GM18909 (cell line): ENCODE results near the gene PLA2G12B.
"Not testable (repeated sequence)": the region's sequence is repeated elsewhere in the genome, so short reads cannot be mapped to it uniquely, and the experiment has no call there.

Experiments
- ATAC-seq: cut with Tn5 transposase; IDR thresholded peaks from one replicate; pipeline ENCODE4 v1.9.1; 2021; ENCODE audit warnings: mild to moderate bottlenecking; ENCODE audit not compliant: unreplicated experiment, poor library complexity

Gene PLA2G12B

DNA sequence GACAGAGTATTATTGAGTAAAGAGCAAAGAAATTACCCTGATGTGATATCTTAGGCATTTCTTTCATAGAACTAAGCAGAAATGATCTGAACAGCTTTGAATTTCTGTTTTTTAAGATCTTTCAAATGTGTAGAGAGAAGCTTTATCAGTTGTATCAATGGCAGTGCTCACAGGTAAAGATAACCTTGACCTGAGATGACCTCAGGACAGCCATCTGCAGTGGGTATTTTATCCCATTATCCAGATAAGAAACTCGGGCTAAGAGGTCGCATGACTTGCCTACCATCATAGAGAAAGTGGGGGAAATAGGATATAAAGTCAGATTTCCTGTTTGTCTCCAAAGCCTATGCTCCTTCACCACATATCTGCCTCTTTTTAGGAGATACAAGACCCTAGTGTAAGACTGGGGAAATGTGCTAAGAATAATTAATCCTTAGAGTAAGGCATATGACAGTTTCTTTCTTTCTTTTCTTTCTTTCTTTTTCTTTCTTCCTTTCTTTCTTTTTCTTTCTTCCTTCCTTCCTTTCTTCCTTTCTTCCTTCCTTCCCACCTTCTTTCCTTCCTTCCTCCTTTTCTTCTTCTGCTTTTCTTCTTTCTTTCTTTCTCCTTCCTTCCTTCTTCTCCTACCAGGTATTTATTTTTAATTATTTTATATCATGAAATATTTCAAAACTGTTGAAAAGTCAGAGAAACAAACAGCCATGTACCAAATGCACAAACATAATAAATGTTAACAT is 10.9 kb downstream of the PLA2G12B start:
- no peak for ATAC-seq

DNA sequence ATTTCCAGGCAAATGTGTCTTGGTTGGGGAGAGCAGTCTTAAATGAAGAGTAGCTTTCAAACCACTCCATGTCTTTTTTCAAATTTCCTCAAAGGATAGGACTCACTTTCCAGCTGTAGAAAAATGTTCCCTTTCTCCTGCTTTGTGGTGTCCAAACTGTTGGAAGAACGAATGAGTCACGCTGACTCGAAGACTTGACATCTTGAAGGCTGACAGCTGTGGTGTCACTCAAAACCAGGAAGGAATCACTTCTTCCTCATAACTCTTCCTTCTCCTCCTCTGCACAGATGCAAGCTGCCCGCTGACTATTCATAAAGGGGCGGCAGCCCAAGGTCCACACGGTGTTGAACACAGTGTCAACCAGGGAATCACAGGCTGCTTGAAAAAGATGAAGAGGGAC is 19.2 kb downstream of the PLA2G12B start:
- no peak for ATAC-seq

GRCh38 chr10:72932259-72933015 is 22.2 kb downstream of the PLA2G12B start:
- ATAC-seq = no peak

GRCh38 chr10:72930276-72930675 is 24.3 kb downstream of the PLA2G12B start:
- no peak for ATAC-seq

- no peak for ATAC-seq
Measured at GRCh38 chr10:72928798-72929197, 25.8 kb downstream of the PLA2G12B start.

GRCh38 chr10:72927485-72927884 is 27.1 kb downstream of the PLA2G12B start:
- ATAC-seq = no peak

DNA sequence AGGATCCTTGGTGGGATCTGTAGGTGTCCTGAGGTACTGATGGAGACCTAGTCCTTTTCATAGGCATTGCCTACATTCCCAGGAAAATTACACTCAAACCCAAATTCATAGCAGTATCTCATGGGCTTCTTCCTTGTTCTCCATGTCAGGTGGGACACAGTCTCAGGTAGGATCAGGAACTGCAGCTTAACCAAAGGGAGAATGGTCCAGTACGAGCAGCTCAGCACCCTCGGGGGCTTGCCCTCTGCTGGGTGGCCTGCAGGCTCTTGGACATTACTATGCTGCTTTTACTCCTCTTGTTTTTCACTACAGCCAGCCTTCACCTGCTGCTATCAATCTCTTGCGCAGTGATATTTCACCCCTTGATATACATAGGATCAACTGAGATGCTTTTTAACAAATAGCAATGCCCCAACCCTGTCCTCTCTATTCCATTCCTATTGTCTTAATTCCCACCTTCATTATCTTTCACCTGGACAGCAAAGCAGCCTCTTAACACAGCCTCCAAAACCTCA is 28.6 kb downstream of the PLA2G12B start:
- ATAC-seq = no peak

DNA sequence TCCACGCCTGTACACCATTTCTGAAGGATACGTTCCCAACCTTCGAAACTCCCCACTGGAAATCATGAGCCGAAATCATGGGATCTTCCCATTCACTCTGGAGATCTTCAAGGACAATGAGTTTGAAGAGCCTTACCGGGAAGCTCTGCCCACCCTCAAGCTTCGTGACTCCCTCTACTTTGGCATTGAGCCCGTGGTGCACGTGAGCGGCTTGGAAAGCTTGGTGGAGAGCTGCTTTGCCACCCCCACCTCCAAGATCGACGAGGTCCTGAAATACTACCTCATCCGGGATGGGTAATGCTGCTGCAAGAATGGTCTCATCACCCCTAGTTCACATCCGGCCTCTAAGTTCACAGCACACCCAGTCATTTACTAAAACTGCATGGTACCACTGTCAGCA is 30.3 kb downstream of the PLA2G12B start:
- ATAC-seq = no peak

DNA sequence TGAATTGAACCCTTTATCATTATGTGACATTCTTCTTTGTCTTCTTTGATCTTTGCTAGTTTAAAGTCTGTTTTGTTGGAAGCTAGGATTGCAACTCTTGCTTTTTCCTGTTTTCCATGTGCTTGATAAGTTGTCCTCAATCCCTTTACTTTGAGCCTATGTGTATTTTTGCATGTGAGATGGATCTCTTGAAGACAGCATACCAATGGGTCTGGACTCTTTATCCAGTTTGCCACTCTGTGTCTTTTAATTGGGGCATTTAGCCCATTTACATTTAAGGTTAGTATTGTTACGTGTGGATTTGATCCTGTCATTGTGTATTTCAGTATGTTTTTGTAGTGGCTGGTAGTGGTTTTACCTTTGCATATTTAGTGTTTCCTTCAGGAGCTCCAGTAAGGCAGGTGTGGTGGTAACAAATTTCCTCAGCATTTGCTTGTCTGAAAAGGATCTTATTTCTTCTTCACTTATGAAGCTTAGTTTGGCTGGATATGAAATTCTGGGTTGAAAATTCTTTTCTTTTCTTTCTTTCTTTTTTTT is 33.4 kb downstream of the PLA2G12B start:
- not testable (repeated sequence) for ATAC-seq

DNA sequence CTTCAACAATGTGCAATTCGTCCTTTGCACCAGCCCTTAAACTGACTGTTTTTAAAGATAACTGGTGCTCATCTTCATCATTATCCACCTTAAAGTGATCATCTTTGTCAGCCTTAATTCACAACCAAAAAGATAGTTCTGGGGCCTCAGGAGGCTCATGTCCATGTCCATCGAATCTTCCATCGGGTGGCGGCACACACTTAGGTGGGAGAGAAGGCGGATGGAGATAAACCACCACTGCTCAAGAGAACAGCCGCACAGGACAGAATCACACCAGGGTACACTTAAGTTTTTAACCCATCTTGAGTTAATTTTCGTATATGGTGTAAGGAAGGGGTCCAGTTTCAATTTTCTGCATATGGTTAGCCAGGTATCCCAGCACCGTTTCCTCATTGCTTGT is 36.3 kb downstream of the PLA2G12B start:
- no peak for ATAC-seq

DNA sequence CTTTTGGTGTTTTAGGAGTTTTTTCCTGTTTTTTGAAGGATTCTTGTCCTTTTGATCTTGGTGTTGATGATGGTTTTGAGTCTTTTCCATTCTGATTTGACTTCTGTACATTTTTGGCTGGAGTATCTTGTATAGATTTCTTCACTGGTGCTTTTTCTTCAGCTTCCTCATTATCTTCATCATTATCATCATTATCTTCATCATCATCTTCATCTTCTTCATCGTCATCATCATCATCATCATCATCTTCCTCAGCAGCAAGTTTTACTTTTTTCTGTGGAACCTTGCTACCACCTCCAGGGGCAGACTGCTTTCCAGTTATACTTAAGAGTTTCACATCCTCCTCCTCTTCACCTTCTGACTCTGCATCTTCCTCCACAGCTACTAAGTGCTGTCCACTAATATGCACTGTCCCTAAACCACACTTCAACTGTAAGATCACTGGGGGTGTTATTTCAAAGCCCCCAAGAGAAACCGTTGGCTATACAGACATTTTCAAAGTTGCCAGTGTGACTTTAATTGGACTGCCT is 36.7 kb downstream of the PLA2G12B start:
- ATAC-seq = not testable (repeated sequence)

GRCh38 chr10:72917201-72917600 is 37.4 kb downstream of the PLA2G12B start:
- ATAC-seq = not testable (repeated sequence)

- no peak for ATAC-seq
Measured at GRCh38 chr10:72913287-72913686, 41.3 kb downstream of the PLA2G12B start.

DNA sequence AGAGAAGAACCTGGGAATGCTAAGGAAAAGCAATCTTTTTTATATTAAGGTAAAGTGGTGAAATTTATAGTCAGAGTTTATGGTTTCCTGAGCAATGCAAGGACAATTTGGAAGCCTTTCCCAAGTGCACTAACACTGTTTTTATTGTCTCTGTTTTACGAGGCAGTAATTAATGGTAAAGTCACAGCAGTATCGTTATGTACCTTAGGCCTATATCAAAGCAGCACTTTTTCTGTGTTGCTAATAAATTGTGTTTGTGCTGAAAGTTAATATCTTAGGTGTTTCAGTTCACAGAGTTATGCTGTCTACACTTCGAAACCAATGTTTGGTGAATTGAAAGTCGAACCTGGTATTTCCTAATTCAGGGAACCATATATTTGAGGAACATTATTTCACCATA is 41.9 kb downstream of the PLA2G12B start:
- no peak for ATAC-seq

- no peak for ATAC-seq
Measured at GRCh38 chr10:72911758-72912157, 42.8 kb downstream of the PLA2G12B start.

DNA sequence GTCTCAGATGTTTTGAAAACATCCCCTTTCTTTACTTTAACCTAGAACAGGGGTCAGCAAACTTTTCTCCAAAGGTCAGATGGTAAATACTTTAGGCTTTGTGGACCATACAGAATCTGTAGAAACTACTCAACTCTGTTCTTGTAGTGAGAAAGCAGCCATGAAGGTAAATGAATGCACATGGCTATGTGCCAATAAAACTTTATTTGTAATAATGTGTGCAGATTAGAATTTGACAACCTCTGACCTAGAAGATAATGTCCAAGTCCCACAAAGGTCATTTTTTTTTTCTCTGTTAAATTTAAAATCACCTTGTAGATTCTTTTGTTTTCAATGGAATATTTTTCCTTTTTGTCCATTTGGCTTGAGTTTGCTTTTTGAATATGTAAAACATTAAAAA is 43.9 kb downstream of the PLA2G12B start:
- no peak for ATAC-seq

DNA sequence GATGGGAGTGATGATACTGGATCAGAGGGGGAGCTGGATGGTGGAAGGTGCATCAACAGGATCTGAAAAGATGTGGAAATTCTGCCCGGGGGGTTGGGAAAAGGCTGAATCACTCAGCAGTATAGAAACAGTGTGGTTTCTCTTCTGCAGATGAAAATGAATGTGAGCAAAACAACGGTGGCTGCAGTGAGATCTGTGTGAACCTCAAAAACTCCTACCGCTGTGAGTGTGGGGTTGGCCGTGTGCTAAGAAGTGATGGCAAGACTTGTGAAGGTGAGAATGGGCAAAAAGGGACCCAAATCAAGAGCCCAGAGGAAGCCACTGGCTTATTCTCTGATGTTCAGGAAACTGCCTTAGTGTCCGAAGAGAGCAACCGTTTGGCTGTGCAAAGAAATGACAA is 48.2 kb downstream of the PLA2G12B start:
- no peak for ATAC-seq

DNA sequence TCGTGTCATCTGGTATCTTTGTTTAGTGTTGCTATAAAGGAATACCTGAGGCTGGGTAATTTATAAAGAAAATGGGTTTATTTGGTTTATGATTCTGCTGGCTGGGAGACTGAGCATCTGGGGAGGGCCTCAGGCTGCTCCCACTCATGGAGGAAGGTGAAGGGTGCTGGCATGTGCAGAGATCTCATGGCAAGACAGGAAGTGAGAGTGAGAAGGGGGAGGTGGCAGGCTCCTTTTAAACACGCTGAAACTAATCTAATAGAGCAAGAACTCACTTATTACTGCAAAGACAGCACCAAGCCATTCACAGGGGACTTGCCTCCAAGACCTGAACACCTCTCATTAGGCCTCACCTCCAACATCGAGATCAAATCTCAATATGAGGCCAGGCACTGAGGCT is 49.8 kb downstream of the PLA2G12B start:
- no peak for ATAC-seq

DNA sequence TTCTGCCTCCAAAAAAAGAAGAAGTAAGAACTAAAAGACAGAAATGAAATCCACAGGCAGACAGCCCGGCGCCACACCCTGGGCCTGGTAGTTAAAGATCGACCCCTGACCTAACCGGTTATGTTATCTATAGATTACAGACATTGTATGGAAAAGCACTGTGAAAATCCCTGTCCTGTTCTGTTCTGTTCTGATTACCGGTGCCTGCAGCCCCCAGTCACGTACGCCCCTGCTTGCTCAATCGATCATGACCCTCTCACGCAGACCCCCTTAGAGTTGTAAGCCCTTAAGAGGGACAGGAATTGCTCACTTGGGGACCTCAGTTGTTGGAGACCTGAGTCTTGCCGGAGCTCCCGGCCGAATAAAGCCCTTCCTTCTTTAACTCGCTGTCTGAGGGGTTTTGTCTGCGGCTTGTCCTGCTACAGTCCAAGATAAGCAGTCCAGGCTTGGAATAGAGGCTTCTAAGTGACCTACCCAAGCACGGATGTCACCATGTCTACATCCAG is 50.6 kb downstream of the PLA2G12B start:
- ATAC-seq = not testable (repeated sequence)

DNA sequence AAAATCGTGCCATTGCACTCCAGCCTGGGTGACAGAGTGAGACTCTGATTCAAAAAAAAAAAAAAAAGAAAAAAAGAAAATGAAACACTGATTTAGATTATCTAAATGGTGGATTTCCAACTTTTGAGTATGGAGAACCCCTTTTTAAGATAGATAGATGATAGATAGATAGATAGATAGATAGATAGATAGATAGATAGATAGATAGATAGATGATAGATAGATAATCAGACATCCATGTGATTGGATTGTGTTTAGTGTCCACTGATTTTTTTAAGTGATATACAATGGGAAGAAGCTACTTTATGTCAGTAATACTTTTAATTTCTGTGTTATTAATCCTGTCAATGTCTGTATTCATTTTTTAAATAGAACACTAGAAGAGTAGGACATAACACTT is 55.1 kb downstream of the PLA2G12B start:
- no peak for ATAC-seq

DNA sequence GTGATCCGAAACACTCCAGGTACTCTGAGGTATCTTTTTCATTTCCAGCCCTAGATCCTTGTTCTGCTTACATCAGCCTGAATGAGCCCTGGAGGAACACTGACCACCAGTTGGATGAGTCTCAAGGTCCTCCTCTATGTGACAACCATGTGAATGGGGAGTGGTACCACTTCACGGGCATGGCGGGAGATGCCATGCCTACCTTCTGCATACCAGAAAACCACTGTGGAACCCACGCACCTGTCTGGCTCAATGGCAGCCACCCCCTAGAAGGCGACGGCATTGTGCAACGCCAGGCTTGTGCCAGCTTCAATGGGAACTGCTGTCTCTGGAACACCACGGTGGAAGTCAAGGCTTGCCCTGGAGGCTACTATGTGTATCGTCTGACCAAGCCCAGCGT is 56.0 kb downstream of the PLA2G12B start:
- ATAC-seq = no peak
